MCF 10A (cell line): ENCODE results near the gene DUSP6. TPM values are rescaled to one million over a fixed set of nuclear protein-coding genes. Genes with fewer than 3 reads are reported as not detected.
A peak's percentile ranks its signal among the peaks of the same experiment; 100 is the strongest.

Experiments
- BruUV-seq: library from RNA; stranded (reverse); fragments of 400-500 nt; replicated peaks from 2 replicates; lab custom pipeline; 2021; lab: Mats Ljungman, UMichigan
- CTCF ChIA-PET: fragments of 300-600 bp; sonication (Branson Sonifier 250); formaldehyde crosslinking; extraction: SDS; loops from one replicate; lab custom pipeline; 2021; ENCODE audit warnings: antibody characterized with exemption, inconsistent platforms; lab: Yijun Ruan, JAX
- POLR2A ChIA-PET: fragments of 300-600, 350-650 bp; sonication (Branson Sonifier 250); formaldehyde crosslinking; extraction: SDS; loops from one replicate; lab custom pipeline; 2020; ENCODE audit warnings: antibody characterized with exemption, inconsistent platforms; lab: Yijun Ruan, JAX
- DNase-seq: peaks from one replicate; pipeline ENCODE4 v3.0.0-alpha.2; 2018; ENCODE audit not compliant: unreplicated experiment
- H3K27ac Mint-ChIP-seq: one replicate; pipeline ENCODE4 v1.8.0; 2022; ENCODE audit warnings: mild to moderate bottlenecking, low read depth, mixed read lengths; ENCODE audit not compliant: unreplicated experiment
- H3K27me3 Mint-ChIP-seq: one replicate; pipeline ENCODE4 v1.8.0; 2022; ENCODE audit warnings: mixed read lengths; ENCODE audit not compliant: insufficient read depth, unreplicated experiment
- H3K36me3 Mint-ChIP-seq: one replicate; pipeline ENCODE4 v1.8.0; 2022; ENCODE audit warnings: mild to moderate bottlenecking, moderate library complexity, mixed read lengths; ENCODE audit not compliant: insufficient read depth, unreplicated experiment
- H3K4me1 Mint-ChIP-seq: one replicate; pipeline ENCODE4 v1.8.0; 2022; ENCODE audit warnings: mixed read lengths; ENCODE audit not compliant: insufficient read depth, unreplicated experiment
- H3K4me3 Mint-ChIP-seq: one replicate; pipeline ENCODE4 v1.8.0; 2022; ENCODE audit warnings: mild to moderate bottlenecking, moderate library complexity, mixed read lengths; ENCODE audit not compliant: unreplicated experiment
- H3K9me3 Mint-ChIP-seq: one replicate; pipeline ENCODE4 v1.8.0; 2022; ENCODE audit warnings: mixed read lengths; ENCODE audit not compliant: unreplicated experiment
- intact Hi-C: fragments of 100-400 bp; cut with micrococcal nuclease; formaldehyde crosslinking; loops from 2 replicates; pipeline ENCODE4 v1.14.1; 2022
- total RNA-seq: library from RNA; stranded (reverse); gene quantifications from 2 replicates; pipeline ENCODE4 v1.2.3, GENCODE V29; 2022
- TF ChIP-seq, protein P1 (sequence below): fragments of 200-600 bp; IDR thresholded peaks from one replicate; pipeline ENCODE4 v1.8.0; 2022; ENCODE audit warnings: antibody characterized with exemption, mild to moderate bottlenecking; ENCODE audit not compliant: unreplicated experiment

DUSP6 gene
- total RNA-seq, 1 experiment from 2014 or later, result 149 TPM

DNA sequence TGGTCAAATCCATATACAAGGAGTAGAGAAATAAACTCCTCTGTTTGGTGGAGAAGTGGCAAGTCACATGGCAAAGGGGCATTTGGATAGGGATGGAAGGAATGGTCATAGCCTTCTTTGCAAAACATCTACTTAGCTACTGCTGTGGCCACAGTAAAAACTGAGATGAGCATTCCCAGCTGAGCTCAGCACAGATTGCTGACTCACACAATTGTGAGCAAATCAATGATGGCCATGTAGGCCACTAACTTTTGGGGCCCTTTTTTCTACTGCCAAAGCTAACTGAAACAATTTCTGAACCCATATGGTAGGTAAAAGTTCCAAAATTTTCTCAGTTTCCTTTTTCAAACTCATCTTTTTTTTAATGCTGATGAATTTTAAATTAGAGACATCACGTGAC lies 31.6 kb downstream of the DUSP6 start:
- BruUV-seq, result no TSS peak
- Mint-ChIP-seq H3K4me3 (no peak overlapping the region), H3K36me3 (peaks cover 5% of the 10 kb centered on the region), H3K27me3 (no peaks in the 10 kb centered on the region), H3K4me1 (peaks cover 8% of the 10 kb centered on the region), H3K27ac (peak overlapping the region; percentile 69), H3K9me3 (no peaks in the 10 kb centered on the region)
- ChIA-PET POLR2A (interaction anchor here (0.6 kb wide), 1 partner anchor 187 kb away, joined by 3 read pairs; no protein-coding TSS in a partner anchor), CTCF (no interaction called here)
- TF ChIP-seq, protein P1, sequence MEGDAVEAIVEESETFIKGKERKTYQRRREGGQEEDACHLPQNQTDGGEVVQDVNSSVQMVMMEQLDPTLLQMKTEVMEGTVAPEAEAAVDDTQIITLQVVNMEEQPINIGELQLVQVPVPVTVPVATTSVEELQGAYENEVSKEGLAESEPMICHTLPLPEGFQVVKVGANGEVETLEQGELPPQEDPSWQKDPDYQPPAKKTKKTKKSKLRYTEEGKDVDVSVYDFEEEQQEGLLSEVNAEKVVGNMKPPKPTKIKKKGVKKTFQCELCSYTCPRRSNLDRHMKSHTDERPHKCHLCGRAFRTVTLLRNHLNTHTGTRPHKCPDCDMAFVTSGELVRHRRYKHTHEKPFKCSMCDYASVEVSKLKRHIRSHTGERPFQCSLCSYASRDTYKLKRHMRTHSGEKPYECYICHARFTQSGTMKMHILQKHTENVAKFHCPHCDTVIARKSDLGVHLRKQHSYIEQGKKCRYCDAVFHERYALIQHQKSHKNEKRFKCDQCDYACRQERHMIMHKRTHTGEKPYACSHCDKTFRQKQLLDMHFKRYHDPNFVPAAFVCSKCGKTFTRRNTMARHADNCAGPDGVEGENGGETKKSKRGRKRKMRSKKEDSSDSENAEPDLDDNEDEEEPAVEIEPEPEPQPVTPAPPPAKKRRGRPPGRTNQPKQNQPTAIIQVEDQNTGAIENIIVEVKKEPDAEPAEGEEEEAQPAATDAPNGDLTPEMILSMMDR, result no peak
- DNase-seq, result no peak
- intact Hi-C loops, result no loop called here

DNA sequence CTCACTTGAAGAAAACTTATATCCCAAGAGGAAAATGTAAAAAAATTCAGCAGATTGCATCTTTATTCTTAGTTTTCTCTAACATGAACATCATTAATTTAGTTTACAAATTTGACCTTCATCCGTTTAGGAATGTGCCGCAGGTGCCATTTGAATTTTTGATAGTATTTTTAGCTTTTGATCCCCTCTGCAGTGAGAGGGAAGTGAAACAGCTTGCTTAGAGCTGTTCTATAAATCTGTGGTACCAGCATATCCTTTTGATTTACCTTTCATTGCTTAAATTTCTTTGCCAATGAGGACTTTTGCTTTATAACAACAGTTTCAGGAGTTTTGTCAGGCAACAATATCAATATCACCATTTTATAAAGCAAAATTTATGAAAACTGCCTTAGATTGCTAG lies 32.7 kb downstream of the DUSP6 start:
- no TSS peak for BruUV-seq
- H3K4me3 Mint-ChIP-seq, result no peak overlapping the region
- CTCF ChIA-PET, result no interaction called here

DNA sequence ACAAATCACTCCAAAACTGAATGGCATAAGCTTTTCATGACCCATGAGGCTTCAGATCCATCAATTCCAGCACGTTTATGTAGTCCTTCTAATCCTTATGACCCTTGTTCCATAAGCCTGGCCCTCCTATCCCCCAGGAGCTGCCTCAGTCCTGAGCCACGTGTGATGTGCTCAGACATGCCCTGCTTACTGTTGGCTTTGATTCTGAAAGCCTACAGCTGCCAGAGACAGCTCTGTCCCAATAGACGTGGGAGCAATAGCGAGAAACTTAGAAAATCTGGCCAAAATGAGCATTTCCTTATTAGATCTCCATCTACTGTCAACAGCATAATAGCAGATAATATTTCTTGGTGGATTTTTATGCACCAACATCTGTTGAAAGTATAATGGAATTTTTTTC lies 33.2 kb downstream of the DUSP6 start:
- ChIA-PET POLR2A (interaction anchor here (1.0 to 2.1 kb wide), 5 partner anchors 28 to 139 kb away, joined by 4 to 6 read pairs (median 5); no protein-coding TSS in a partner anchor), CTCF (no interaction called here)
- peak; percentile 58 for DNase-seq
- Mint-ChIP-seq H3K36me3 (peaks cover 5% of the 10 kb centered on the region), H3K9me3 (no peaks in the 10 kb centered on the region), H3K4me3 (no peak overlapping the region), H3K27ac (peak overlapping the region; percentile 75), H3K27me3 (no peaks in the 10 kb centered on the region), H3K4me1 (peaks cover 8% of the 10 kb centered on the region)
- intact Hi-C loops, result no loop called here
- TF ChIP-seq, protein P1, result no peak
- no TSS peak for BruUV-seq

More for the DNA sequence above, 32.7 kb downstream of the DUSP6 start:
- intact Hi-C loops, result no loop called here
- peaks cover 5% of the 10 kb centered on the region for H3K36me3 Mint-ChIP-seq
- POLR2A ChIA-PET, result interaction anchor here (1.1 to 2.1 kb wide), 4 partner anchors 29 to 139 kb away, joined by 4 to 6 read pairs (median 4); no protein-coding TSS in a partner anchor
- no peaks in the 10 kb centered on the region for H3K9me3 Mint-ChIP-seq
- TF ChIP-seq, protein P1, result no peak
- peaks cover 8% of the 10 kb centered on the region for H3K4me1 Mint-ChIP-seq
- DNase-seq, result no peak
- H3K27me3 Mint-ChIP-seq, result no peaks in the 10 kb centered on the region
- peak overlapping the region; percentile 75 for H3K27ac Mint-ChIP-seq

DNA sequence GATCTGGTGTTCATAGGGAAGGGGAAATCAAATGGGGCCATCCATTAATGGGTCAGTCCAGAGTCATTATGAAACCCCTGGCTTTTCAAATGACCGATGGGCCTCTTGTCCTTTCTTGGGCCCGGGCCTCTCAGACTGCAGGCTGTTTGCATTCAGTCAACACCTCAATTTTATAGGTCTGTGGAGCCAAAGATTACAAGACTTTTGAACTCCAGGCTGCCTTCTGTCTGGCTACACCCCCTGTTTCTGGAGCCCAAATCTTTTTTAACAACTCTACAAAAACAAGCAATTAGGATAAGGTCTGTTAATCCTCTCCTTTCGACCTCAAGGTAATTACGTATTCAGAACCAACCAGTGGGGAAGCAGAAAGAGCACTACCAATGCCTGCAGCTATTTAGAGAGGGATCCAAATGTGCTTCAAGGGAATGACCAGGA lies 35.6 kb downstream of the DUSP6 start:
- no peak for DNase-seq
- no TSS peak for BruUV-seq

More for the DNA sequence above, 35.6 kb downstream of the DUSP6 start:
- Mint-ChIP-seq H3K4me1 (peaks cover 8% of the 10 kb centered on the region), H3K27ac (no peak overlapping the region), H3K4me3 (no peak overlapping the region), H3K36me3 (peaks cover 5% of the 10 kb centered on the region), H3K27me3 (no peaks in the 10 kb centered on the region), H3K9me3 (no peaks in the 10 kb centered on the region)
- TF ChIP-seq, protein P1, result no peak
- intact Hi-C loops, result no loop called here
- POLR2A ChIA-PET, result no interaction called here
- CTCF ChIA-PET, result interaction anchor here (0.6 kb wide), 2 partner anchors 58 to 391 kb away, joined by 3 to 4 read pairs; no protein-coding TSS in a partner anchor
